H9 (cell line): ENCODE results near the gene AFF2. TPM values are rescaled to one million over a fixed set of nuclear protein-coding genes. Genes with fewer than 3 reads are reported as not detected.

Source experiments
- DNase-seq: peaks from one replicate; pipeline ENCODE4 v3.0.0-alpha.2; 2017
- H2AFZ ChIP-seq: one replicate; pipeline ENCODE4 v1.6.1; 2013; ENCODE audit warnings: mild to moderate bottlenecking, low read length, control low read depth, moderate library complexity
- H2AK5ac ChIP-seq: 2 replicates; pipeline ENCODE4 v1.6.1; 2013; ENCODE audit warnings: low read length, control low read depth, mixed read lengths; ENCODE audit not compliant: insufficient read length
- H2BK120ac ChIP-seq: one replicate; pipeline ENCODE4 v1.6.1; 2013; ENCODE audit warnings: low read depth, mild to moderate bottlenecking, low read length, control low read depth, inconsistent platforms; ENCODE audit not compliant: poor library complexity, severe bottlenecking
- H2BK12ac ChIP-seq: 2 replicates; pipeline ENCODE4 v1.6.1; 2013; ENCODE audit warnings: low read length, control low read depth, mixed read lengths, low read depth; ENCODE audit not compliant: insufficient read length
- H2BK15ac ChIP-seq: 2 replicates; pipeline ENCODE4 v1.6.1; 2013; ENCODE audit warnings: low read depth, low read length, control low read depth
- H2BK20ac ChIP-seq: one replicate; pipeline ENCODE4 v1.6.1; 2013; ENCODE audit warnings: low read depth, mild to moderate bottlenecking, low read length, control low read depth, inconsistent platforms; ENCODE audit not compliant: poor library complexity, severe bottlenecking
- H2BK5ac ChIP-seq: 2 replicates; pipeline ENCODE4 v1.6.1; 2013; ENCODE audit warnings: low read length, control low read depth, mixed read lengths; ENCODE audit not compliant: insufficient read length
- H3K14ac ChIP-seq: 2 replicates; pipeline ENCODE4 v1.6.1; 2013; ENCODE audit warnings: low read length, control low read depth; ENCODE audit not compliant: insufficient read depth
- H3K18ac ChIP-seq: 2 replicates; pipeline ENCODE4 v1.6.1; 2013; ENCODE audit warnings: low read depth, mild to moderate bottlenecking, mixed read lengths, low read length, control low read depth; ENCODE audit not compliant: insufficient read length
- H3K23ac ChIP-seq: 2 replicates; pipeline ENCODE4 v1.6.1; 2013; ENCODE audit warnings: low read length, control low read depth, mixed read lengths, low read depth; ENCODE audit not compliant: insufficient read length
- H3K23me2 ChIP-seq: 2 replicates; pipeline ENCODE4 v1.6.1; 2013; ENCODE audit warnings: low read depth, mild to moderate bottlenecking, mixed read lengths, low read length, control low read depth; ENCODE audit not compliant: insufficient read length, poor library complexity, severe bottlenecking
- H3K27ac ChIP-seq: 2 replicates; pipeline ENCODE4 v1.5.1; 2013; ENCODE audit warnings: low read length, control low read depth, mixed read lengths, low read depth; ENCODE audit not compliant: insufficient read length
- H3K27me3 ChIP-seq: 2 replicates; pipeline ENCODE4 v1.6.1; 2013; ENCODE audit warnings: low read length, control low read depth, inconsistent platforms; ENCODE audit not compliant: insufficient read depth
- H3K4ac ChIP-seq: 2 replicates; pipeline ENCODE4 v1.6.1; 2013; ENCODE audit warnings: low read depth, mild to moderate bottlenecking, control low read depth, inconsistent platforms, low read length, moderate library complexity
- H3K4me1 ChIP-seq: 2 replicates; pipeline ENCODE4 v1.6.1; 2013; ENCODE audit warnings: low read length, control low read depth, inconsistent platforms; ENCODE audit not compliant: insufficient read depth
- H3K4me2 ChIP-seq: 2 replicates; pipeline ENCODE4 v1.6.1; 2013; ENCODE audit warnings: low read length, control low read depth, mixed read lengths; ENCODE audit not compliant: insufficient read length, insufficient read depth
- H3K56ac ChIP-seq: 2 replicates; pipeline ENCODE4 v1.6.1; 2013; ENCODE audit warnings: low read depth, mild to moderate bottlenecking, mixed read lengths, low read length, control low read depth; ENCODE audit not compliant: insufficient read length
- H3K79me1 ChIP-seq: 2 replicates; pipeline ENCODE4 v1.6.1; 2013; ENCODE audit warnings: low read depth, mild to moderate bottlenecking, moderate library complexity, low read length, control low read depth, inconsistent platforms; ENCODE audit not compliant: insufficient read depth, poor library complexity, severe bottlenecking
- H3K79me2 ChIP-seq: 2 replicates; pipeline ENCODE4 v1.6.1; 2013; ENCODE audit warnings: low read length, control low read depth, inconsistent platforms; ENCODE audit not compliant: insufficient read depth
- H3K9ac ChIP-seq: 2 replicates; pipeline ENCODE4 v1.6.1; 2013; ENCODE audit warnings: low read length, control low read depth, mixed read lengths; ENCODE audit not compliant: insufficient read length; ENCODE audit errors: extremely low read depth
- H3K9me3 ChIP-seq: one replicate; pipeline ENCODE4 v1.6.1; 2013; ENCODE audit warnings: low read depth, low read length, inconsistent platforms; ENCODE audit not compliant: control insufficient read depth
- H3T11ph ChIP-seq: one replicate; pipeline ENCODE4 v1.6.1; 2013; ENCODE audit warnings: mild to moderate bottlenecking, low read length, control low read depth, inconsistent platforms
- H4K20me1 ChIP-seq: one replicate; pipeline ENCODE4 v1.6.1; 2013; ENCODE audit not compliant: control insufficient read depth, insufficient read length, insufficient read depth
- H4K5ac ChIP-seq: 2 replicates; pipeline ENCODE4 v1.6.1; 2013; ENCODE audit warnings: low read depth, mild to moderate bottlenecking, mixed read lengths, low read length, control low read depth; ENCODE audit not compliant: insufficient read length
- H4K8ac ChIP-seq: replicated peaks from 2 replicates; pipeline ENCODE4 v1.6.1; 2013; ENCODE audit warnings: low read length, control low read depth, mixed read lengths, low read depth; ENCODE audit not compliant: insufficient read length
- H4K91ac ChIP-seq: 2 replicates; pipeline ENCODE4 v1.6.1; 2013; ENCODE audit warnings: low read depth, mild to moderate bottlenecking, moderate library complexity, mixed read lengths, low read length, control low read depth; ENCODE audit not compliant: insufficient read length
- H3K27ac Mint-ChIP-seq, 3 experiments: 2 replicates in 2 of 3; 3 replicates in 1 of 3; pipeline ENCODE4 v1.8.0; 2020 to 2021; ENCODE audit warnings: mixed read lengths in 3 of 3, mild to moderate bottlenecking in 1 of 3, moderate library complexity in 1 of 3
- H3K27me3 Mint-ChIP-seq: 2 replicates; pipeline ENCODE4 v1.8.0; 2021; ENCODE audit warnings: low read depth, mild to moderate bottlenecking, moderate library complexity, mixed read lengths
- H3K36me3 Mint-ChIP-seq, 3 experiments: 2 replicates in 2 of 3; 3 replicates in 1 of 3; pipeline ENCODE4 v1.8.0; 2020 to 2021; ENCODE audit warnings: low read depth in 3 of 3, mixed read lengths in 3 of 3; ENCODE audit not compliant: insufficient read depth in 1 of 3
- H3K4me1 Mint-ChIP-seq, 2 experiments: 2 replicates each; pipeline ENCODE4 v1.8.0; 2020; ENCODE audit warnings: mixed read lengths in 2 of 2
- H3K4me3 Mint-ChIP-seq, 2 experiments: 2 replicates in 1 of 2; 3 replicates in 1 of 2; pipeline ENCODE4 v1.8.0; 2020 to 2021; ENCODE audit warnings: mild to moderate bottlenecking in 2 of 2, mixed read lengths in 2 of 2, moderate library complexity in 1 of 2
- H3K9me3 Mint-ChIP-seq, 2 experiments: 2 replicates in 1 of 2; 3 replicates in 1 of 2; pipeline ENCODE4 v1.8.0; 2020; ENCODE audit warnings: mild to moderate bottlenecking in 2 of 2, mixed read lengths in 2 of 2, moderate library complexity in 1 of 2
- CTCF ChIP-seq: fragments of 200-600 bp; sonication (generic); conservative IDR thresholded peaks from 3 replicates; pipeline ENCODE4 v1.8.0; 2021; ENCODE audit warnings: antibody characterized with exemption, mild to moderate bottlenecking
- WGBS: extraction: QIAGEN DNeasy Blood & Tissue Kit; methylation state at CpG from one replicate; pipeline ENCODE4 v1.1.7; 2013; ENCODE audit warnings: missing lambda C conversion rate, low lambda C conversion rate, mixed read lengths; ENCODE audit not compliant: insufficient read length; ENCODE audit errors: extremely low coverage; 5-methylcytosine and 5-hydroxymethylcytosine counted together
- total RNA-seq: library from RNA; stranded (reverse); gene quantifications from 2 replicates; pipeline ENCODE4 v1.2.1, GENCODE V29; 2021

AFF2 gene
- total RNA-seq, 1 experiment from 2014 or later = 14.6 TPM

GRCh38 chrX:148599404-148599803 is 99.0 kb downstream of the AFF2 start:
- no peak overlapping the region for H3K14ac ChIP-seq

More at GRCh38 chrX:148599404-148599803, 99.0 kb downstream of the AFF2 start:
- Mint-ChIP-seq H3K4me1 (peaks cover 8 to 11% of the 10 kb centered on the region in 2 experiments), H3K27me3 (no peaks in the 10 kb centered on the region), H3K4me3 (no peak overlapping the region), H3K36me3 (no peaks in the 10 kb centered on the region), H3K27ac (no peak overlapping the region), H3K9me3 (peaks cover 52 to 62% of the 10 kb centered on the region in 2 experiments)
- H4K8ac ChIP-seq = no peak overlapping the region
- H2BK5ac ChIP-seq = no peak overlapping the region
- no peak overlapping the region for H4K91ac ChIP-seq
- H3K27me3 ChIP-seq = no peaks in the 10 kb centered on the region
- H2BK15ac ChIP-seq = no peak overlapping the region
- H3K23ac ChIP-seq = no peak overlapping the region
- TF ChIP-seq CTCF = no peak
- H2AK5ac ChIP-seq = no peak overlapping the region
- H3K79me1 ChIP-seq = no peaks in the 10 kb centered on the region
- H3K27ac ChIP-seq = no peak overlapping the region
- no peak overlapping the region for H3K4me2 ChIP-seq
- no peak overlapping the region for H2BK20ac ChIP-seq
- H2BK12ac ChIP-seq = no peak overlapping the region
- no peak overlapping the region for H4K5ac ChIP-seq
- H3K23me2 ChIP-seq = no peaks in the 10 kb centered on the region
- H3K9ac ChIP-seq = no peak overlapping the region
- H3T11ph ChIP-seq = no peak overlapping the region
- no peaks in the 10 kb centered on the region for H4K20me1 ChIP-seq
- no CpG with 5 or more reads among the region's 4 CpGs for WGBS
- no peaks in the 10 kb centered on the region for H3K4me1 ChIP-seq
- no peak overlapping the region for H3K56ac ChIP-seq
- H3K79me2 ChIP-seq = no peaks in the 10 kb centered on the region
- H2AFZ ChIP-seq = no peak overlapping the region
- H3K9me3 ChIP-seq = peaks cover 16% of the 10 kb centered on the region
- no peak overlapping the region for H2BK120ac ChIP-seq
- no peak overlapping the region for H3K4ac ChIP-seq
- no peak overlapping the region for H3K18ac ChIP-seq
- no peak for DNase-seq
